ENCODE data around the gene P4HA3.

P4HA3 gene

DNA sequence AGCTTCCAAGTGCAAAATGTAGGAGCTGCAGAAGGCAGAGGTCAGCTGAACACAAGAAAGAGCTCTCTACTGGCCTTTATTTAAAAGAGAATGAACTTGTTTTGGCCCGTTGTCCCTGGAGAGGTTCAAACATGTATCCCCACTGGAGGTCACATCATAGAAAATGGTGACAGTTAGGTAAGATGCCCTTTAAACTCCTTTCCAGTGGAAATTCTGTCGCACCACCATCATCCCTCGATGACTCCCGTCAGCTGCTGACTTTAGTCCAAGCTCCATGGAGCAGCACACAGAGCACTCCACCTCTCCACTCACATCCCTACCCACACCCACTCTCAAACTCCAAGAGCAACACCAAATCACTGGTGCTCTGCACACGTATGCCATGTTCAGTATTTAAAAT lies 15.2 kb upstream of the P4HA3 start:
- H3K4me3 ChIP-seq (ENCODE audit: control insufficient read depth, low read depth, low read length) = no peak overlapping the region
- TF ChIP-seq, protein P1, sequence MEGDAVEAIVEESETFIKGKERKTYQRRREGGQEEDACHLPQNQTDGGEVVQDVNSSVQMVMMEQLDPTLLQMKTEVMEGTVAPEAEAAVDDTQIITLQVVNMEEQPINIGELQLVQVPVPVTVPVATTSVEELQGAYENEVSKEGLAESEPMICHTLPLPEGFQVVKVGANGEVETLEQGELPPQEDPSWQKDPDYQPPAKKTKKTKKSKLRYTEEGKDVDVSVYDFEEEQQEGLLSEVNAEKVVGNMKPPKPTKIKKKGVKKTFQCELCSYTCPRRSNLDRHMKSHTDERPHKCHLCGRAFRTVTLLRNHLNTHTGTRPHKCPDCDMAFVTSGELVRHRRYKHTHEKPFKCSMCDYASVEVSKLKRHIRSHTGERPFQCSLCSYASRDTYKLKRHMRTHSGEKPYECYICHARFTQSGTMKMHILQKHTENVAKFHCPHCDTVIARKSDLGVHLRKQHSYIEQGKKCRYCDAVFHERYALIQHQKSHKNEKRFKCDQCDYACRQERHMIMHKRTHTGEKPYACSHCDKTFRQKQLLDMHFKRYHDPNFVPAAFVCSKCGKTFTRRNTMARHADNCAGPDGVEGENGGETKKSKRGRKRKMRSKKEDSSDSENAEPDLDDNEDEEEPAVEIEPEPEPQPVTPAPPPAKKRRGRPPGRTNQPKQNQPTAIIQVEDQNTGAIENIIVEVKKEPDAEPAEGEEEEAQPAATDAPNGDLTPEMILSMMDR (conservative IDR thresholded peaks at IDR 0.05; ENCODE audit: control insufficient read depth, insufficient read depth, low read depth, low read length) = no peak
- DNase-seq (ENCODE audit: low read depth) = no peak

DNA sequence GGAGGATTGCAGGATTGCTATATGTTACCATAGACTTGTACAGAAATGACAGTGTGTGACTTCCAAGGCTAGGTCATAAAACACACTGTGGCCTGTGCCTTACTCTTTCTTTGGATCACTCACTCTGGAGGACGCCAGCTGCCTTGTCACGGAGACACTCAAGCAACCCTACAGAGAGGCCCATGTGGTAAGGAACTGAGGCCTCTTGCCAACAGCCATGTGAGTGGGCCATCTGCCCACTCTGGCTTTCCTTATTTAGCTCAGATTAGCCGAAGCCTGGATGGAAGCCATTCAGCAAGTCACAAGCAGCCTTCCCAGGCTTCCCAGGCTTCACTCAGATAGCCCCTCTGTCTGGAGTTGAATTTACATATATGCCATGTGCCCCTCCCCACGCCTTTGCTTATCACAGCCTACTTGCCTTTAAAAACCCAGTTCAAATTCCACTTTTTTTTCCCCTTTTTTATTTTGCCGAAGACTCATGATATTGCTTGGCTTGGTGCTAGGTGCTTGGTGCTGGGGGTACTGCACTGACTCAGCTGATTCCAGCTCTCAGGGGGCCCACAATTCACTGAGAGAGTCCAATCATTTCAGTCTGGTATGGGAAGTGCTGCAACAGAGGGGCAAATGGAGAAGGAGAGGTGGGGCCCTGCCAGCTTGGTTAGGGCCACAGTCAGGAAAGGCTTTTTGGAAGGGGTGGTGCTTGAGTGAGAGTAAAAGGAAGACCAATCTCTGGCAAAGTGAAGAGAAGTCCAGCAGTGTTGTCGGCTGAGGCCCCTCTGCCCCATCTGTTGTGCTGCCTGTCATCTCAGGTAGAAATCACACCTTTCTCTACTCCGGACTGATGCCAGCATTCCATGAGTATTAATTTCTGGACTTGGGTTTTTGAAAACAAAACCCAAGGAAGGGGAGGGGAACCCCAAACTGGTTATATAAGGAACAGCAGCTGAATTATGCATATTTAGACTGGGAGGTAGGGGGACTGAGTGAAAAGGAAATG lies 14.5 kb upstream of the P4HA3 start:
- TF ChIP-seq, protein P1 (conservative IDR thresholded peaks at IDR 0.05; ENCODE audit: control insufficient read depth, insufficient read depth, low read depth, low read length) = no peak
- DNase-seq (ENCODE audit: low read depth) = peak; percentile 94
- no peak overlapping the region for H3K4me3 ChIP-seq (ENCODE audit: control insufficient read depth, low read depth, low read length)

DNA sequence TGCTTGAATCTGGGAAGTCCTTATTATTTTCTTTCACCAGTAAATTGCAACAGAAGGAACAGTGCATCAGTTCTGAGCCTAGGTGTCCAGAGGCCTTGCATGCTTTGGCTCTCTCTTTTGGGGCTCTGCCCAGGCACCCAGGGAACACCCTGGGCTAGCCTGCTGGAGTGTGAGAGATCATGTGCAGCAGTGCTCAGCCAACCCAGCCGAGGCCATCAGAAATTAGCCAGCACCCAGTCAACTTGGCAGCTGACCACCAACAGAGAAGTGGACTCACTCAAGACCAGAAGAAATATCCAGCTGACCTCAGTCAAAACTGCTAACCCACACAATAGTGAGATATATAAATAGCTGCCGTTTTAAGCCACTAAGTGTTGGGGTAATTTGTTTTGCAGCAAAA lies 11.2 kb upstream of the P4HA3 start:
- TF ChIP-seq, protein P1 (conservative IDR thresholded peaks at IDR 0.05; ENCODE audit: control insufficient read depth, insufficient read depth, low read depth, low read length) = no peak
- DNase-seq (ENCODE audit: low read depth) = peak; percentile 66
- no peak overlapping the region for H3K4me3 ChIP-seq (ENCODE audit: control insufficient read depth, low read depth, low read length)

DNA sequence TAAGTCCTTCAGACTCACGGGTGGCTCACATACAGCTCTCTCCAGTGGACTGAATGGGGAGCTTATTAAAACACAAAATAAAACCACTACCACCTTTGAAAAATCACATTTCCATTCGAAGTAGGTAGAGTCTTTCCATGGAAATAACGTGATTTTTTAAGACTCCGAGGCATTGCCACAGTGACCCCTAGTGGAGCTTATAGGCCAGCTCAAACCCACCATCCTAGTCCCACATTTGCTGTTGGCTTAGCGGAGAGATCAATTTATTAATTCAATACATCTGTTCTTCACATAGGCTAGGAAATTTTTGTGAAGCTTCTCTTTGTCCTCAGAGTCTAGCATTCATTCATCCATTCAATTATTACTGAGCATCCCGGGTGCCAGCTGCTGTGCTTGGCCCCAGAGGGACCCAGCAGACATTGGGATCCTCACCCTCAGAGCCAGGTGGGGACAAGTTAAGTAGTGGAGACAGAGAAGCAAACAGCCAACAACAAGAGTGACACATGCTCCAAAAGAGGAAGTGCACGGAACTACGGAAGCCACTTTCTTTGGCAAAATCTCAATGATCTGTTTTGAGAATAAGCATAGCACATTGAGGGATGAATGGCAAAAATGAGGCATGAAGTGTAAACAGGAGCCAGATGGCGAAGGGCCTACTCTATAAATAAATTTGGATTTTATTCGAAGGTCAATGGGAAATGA lies 10.2 kb upstream of the P4HA3 start:
- peak; percentile 82 for DNase-seq (ENCODE audit: low read depth)
- H3K4me3 ChIP-seq (ENCODE audit: control insufficient read depth, low read depth, low read length) = no peak overlapping the region
- TF ChIP-seq, protein P1 (conservative IDR thresholded peaks at IDR 0.05; ENCODE audit: control insufficient read depth, insufficient read depth, low read depth, low read length) = peak; percentile 81

DNA sequence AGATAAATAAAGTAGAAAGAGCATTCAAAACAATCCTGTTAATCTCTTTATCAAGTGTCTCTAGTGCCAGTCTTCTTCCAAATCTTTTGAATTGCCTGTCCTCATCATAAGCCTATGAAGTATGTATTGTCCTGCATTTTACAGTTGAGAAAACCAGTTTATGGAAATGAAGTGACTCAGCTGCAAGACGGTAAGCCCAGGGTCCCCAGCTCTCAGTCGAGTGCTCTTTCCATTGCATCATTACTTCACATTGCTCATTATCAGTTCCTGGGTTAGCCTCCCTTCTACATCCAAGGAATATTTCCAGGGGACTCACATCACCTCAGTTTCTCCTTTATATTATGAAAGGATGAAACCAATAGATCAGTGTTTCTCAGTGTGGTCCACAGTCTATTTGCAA lies 9.1 kb upstream of the P4HA3 start:
- TF ChIP-seq, protein P1 (conservative IDR thresholded peaks at IDR 0.05; ENCODE audit: control insufficient read depth, insufficient read depth, low read depth, low read length) = no peak
- peak; percentile 41 for DNase-seq (ENCODE audit: low read depth)
- no peak overlapping the region for H3K4me3 ChIP-seq (ENCODE audit: control insufficient read depth, low read depth, low read length)

DNA sequence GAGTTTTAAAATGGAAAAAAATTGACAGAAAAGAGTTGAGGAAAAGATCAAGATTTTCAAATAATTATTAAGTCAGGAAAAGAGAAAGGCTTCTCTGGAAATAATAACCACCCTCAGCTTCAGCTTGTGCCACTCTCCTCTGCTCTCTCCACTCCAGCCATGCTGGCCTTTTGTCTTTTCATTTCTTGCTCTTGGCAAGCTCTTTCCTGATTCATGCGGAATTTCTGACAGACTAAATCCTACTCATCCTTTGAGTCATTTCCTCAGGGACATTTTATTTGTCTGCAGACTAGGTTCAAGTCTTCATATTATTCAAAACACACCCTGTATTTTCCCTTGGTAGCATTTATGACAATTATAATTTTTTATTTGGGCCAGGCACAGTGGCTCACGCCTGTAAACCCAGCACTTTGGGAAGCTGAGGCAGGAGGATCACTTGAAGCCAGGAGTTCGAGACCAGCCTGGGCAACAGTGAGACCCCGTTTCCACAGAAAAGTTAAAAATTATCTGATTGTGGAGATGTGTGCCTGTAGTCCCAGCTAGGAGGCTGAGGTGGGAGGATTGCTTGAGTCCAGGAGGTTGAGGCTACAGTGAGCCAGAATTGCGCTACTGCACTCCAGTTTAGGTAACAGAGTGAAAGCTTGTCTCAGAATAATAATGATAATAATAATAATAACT lies 7.8 kb upstream of the P4HA3 start:
- TF ChIP-seq, protein P1 (conservative IDR thresholded peaks at IDR 0.05; ENCODE audit: control insufficient read depth, insufficient read depth, low read depth, low read length) = no peak
- DNase-seq (ENCODE audit: low read depth) = peak; percentile 98

More for the DNA sequence above, 7.8 kb upstream of the P4HA3 start:
- H3K4me3 ChIP-seq (ENCODE audit: control insufficient read depth, low read depth, low read length) = no peak overlapping the region

Data from fibroblast of mammary gland (primary cell).